Stomach (tissue), 4 donors: ENCODE measurements around the gene CMTM7.

ENCODE experiments used
- POLR2A ChIP-seq, 4 donors: fragments of 450-650 bp; IDR thresholded peaks; one replicate each; pipeline ENCODE4 v1.6.1; 2016; ENCODE audit warnings: antibody characterized with exemption in 4 of 4, control low read depth in 2 of 4, mild to moderate bottlenecking in 1 of 4, moderate library complexity in 1 of 4
- TF ChIP-seq, protein P1 (sequence below), 7 experiments: fragments of 450-650 bp in 4 of 7; fragments of 200-600 bp in 3 of 7; sonication (generic) in 3 of 7; IDR thresholded peaks; one replicate each; pipeline ENCODE4 v1.5.1; 2016 to 2019; ENCODE audit warnings: antibody characterized with exemption in 7 of 7, control low read depth in 2 of 7, mild to moderate bottlenecking in 1 of 7

- TF ChIP-seq, protein P1, sequence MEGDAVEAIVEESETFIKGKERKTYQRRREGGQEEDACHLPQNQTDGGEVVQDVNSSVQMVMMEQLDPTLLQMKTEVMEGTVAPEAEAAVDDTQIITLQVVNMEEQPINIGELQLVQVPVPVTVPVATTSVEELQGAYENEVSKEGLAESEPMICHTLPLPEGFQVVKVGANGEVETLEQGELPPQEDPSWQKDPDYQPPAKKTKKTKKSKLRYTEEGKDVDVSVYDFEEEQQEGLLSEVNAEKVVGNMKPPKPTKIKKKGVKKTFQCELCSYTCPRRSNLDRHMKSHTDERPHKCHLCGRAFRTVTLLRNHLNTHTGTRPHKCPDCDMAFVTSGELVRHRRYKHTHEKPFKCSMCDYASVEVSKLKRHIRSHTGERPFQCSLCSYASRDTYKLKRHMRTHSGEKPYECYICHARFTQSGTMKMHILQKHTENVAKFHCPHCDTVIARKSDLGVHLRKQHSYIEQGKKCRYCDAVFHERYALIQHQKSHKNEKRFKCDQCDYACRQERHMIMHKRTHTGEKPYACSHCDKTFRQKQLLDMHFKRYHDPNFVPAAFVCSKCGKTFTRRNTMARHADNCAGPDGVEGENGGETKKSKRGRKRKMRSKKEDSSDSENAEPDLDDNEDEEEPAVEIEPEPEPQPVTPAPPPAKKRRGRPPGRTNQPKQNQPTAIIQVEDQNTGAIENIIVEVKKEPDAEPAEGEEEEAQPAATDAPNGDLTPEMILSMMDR (IDR thresholded peaks at IDR 0.05), result no peak
- TF ChIP-seq POLR2A (IDR thresholded peaks at IDR 0.05), result no peak
These were observed 42.6 kb downstream of the CMTM7 start for GRCh38 chr3:32434206-32434605.
